PFSK-1 (cell line): ENCODE results near the gene MYCBPAP.

Source experiments
- FOXP2 ChIP-seq: optimal IDR thresholded peaks from 2 replicates; pipeline ENCODE3; 2011; ENCODE audit warnings: borderline replicate concordance, control low read depth, inconsistent platforms; ENCODE audit not compliant: insufficient read depth; ENCODE audit errors: extremely low read length, extremely low read depth
- POLR2AphosphoS5 ChIP-seq: IDR thresholded peaks from 2 replicates; pipeline ENCODE4 v1.6.1; 2012; ENCODE audit warnings: low read depth, mild to moderate bottlenecking, control low read depth, low read length, moderate library complexity
- REST ChIP-seq, 2 experiments: IDR thresholded peaks; 2 replicates each; pipeline versions ENCODE4 v1.6.1 to v1.8.0; 2011 to 2012; ENCODE audit warnings: low read depth in 2 of 2, low read length in 2 of 2, control low read depth in 1 of 2, inconsistent platforms in 1 of 2, mild to moderate bottlenecking in 1 of 2, moderate library complexity in 1 of 2; ENCODE audit not compliant: insufficient read depth in 1 of 2
- SIN3A ChIP-seq: IDR thresholded peaks from 2 replicates; pipeline ENCODE4 v1.6.1; 2012; ENCODE audit warnings: mild to moderate bottlenecking, low read length, moderate library complexity, borderline replicate concordance; ENCODE audit not compliant: insufficient read depth
- TAF1 ChIP-seq: IDR thresholded peaks from 2 replicates; pipeline ENCODE4 v1.6.1; 2012; ENCODE audit warnings: low read length, control low read depth, borderline replicate concordance; ENCODE audit not compliant: insufficient read depth

The MYCBPAP gene

GRCh38 chr17:50547035-50547735, 38.9 kb downstream of the MYCBPAP start, which contains the start of gene SPATA20:
TSS of gene SPATA20 (plus strand) at chr17:50547174. CDS start at chr17:50547209, 35 bp downstream.
- TF ChIP-seq FOXP2, result peak; percentile 56
- no peak for TF ChIP-seq TAF1
- TF ChIP-seq POLR2AphosphoS5, result peak; percentile 88
- 0 out of 2 replicates have a peak, but pooled peaks have one; percentile 62 for TF ChIP-seq SIN3A

GRCh38 chr17:50547736-50548083, 39.5 kb downstream of the MYCBPAP start:
- no peak for TF ChIP-seq REST (IDR thresholded peaks at IDR 0.05; ENCODE audit: insufficient read depth in 1 of 2, low read depth in 2 of 2, low read length in 2 of 2)
- TF ChIP-seq POLR2AphosphoS5, result no peak; the same call in 1 of the 2 replicates
- TF ChIP-seq FOXP2, result no peak
- TF ChIP-seq SIN3A, result no peak
- no peak for TF ChIP-seq TAF1

- TF ChIP-seq FOXP2 (no peak), TAF1 (no peak), POLR2AphosphoS5 (no peak), SIN3A (no peak), REST (IDR thresholded peaks at IDR 0.05; ENCODE audit: insufficient read depth in 1 of 2, low read depth in 2 of 2, low read length in 2 of 2) (no peak)
Observed at GRCh38 chr17:50548831-50549230, 40.6 kb downstream of the MYCBPAP start.

- TF ChIP-seq REST (IDR thresholded peaks at IDR 0.05; ENCODE audit: insufficient read depth in 1 of 2, low read depth in 2 of 2, low read length in 2 of 2) (no peak), SIN3A (no peak), TAF1 (no peak), FOXP2 (no peak), POLR2AphosphoS5 (no peak)
Observed at GRCh38 chr17:50549256-50549941, 41.2 kb downstream of the MYCBPAP start.

- no peak for TF ChIP-seq FOXP2
- no peak for TF ChIP-seq POLR2AphosphoS5
- TF ChIP-seq SIN3A, result no peak
Observed at GRCh38 chr17:50549969-50550368, 41.7 kb downstream of the MYCBPAP start.
